Activated CD4-positive, alpha-beta T cell treated with anti-CD3 and anti-CD28 coated beads for 48 hours (primary cell): ENCODE data around the gene ASB2.

Source experiments
- DNase-seq: peaks from one replicate; pipeline ENCODE4 v3.0.0-alpha.2; 2020

The ASB2 gene

DNA sequence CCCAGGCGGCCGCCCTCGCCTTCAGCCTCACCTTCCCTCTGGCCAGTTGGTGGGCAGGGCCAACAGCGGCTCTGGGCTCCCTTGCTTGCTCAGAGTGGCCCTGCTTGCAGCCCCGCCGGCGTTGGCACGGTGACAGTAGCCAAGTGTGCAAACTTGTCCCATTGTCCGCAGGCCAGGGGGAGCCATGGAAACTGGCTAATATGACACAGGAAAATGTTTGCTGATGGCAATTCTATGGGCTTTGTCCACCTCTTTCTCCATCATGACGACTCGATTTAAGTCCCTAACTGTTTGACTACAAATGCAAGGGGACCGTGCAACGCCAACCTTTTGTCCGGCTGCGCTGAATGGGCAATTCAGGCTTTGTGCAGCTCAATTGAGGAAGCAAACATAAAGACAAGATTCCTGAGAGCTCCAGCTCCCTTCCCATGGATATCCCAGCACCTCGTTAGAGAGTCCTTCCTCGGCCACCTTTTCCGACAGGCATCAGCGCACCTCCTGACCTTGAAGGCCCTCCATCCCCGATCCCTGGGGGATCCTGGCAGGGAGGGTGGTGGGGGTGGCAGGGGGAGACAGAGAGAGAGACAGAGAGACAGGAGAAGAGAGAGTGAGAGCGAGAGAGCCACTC, 50.0 kb downstream of the ASB2 start:
- no peak for DNase-seq

DNA sequence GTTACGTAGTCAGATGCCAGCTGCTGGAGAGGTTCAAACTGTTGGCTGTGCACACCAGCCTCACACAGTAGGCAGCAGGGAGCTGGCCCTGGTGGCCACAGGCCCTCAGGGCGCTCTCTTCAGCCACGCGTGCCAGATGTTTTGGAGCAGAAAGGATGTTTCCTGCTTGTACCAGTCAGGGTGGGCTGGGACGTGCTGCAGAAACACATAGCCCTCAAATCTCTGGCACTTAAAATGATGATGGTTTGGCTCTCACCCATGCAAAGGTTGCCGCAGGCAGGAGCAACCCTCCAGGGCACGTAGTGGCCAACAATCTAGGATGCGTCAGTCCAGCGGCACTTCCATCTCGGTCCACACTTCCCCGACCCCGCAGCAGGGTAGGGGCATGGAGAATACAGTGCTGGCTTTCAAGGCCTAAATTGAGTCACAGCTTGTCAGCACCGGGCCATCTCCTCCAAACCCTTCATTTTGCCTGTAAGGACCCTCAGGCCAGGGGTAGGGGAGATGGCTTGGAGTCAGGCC, 50.9 kb downstream of the ASB2 start:
- DNase-seq = no peak

DNA sequence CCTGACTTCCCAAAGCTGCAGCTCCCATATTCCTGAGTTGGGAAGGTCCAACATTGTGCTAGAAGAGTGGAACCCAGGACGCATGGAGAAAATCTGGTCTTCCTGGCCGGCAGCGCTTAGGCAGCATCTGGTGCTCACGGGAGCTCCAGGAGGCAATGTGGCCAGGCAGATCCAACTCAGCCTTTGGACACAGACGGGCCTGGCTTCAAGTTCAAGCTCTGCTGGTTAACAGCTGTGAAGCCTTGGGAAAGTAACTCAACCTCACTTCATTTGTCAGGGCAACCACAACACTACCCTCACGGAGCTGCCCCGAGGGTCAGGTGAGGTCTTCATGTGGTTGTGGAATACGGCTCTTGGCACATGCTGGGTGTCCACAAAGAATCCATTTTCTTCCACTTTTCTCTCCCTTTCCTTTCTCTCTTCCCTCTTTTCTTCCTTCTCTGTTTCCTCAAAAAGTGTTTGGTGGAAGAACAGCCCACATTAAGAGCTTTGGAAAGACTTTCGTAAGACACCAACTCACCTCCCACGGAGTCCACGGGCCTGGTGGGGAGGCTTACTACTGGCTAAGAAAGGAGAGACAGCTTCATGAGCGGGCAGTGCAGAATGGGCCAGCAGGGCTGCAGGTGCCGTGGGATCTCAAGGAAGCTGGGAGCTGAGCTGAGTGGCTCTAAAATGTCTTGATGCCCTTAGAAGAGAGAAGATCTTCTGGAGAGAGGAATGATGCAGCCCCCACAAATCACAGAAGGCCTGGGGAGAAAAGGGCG, 51.6 kb downstream of the ASB2 start:
- DNase-seq = no peak

DNA sequence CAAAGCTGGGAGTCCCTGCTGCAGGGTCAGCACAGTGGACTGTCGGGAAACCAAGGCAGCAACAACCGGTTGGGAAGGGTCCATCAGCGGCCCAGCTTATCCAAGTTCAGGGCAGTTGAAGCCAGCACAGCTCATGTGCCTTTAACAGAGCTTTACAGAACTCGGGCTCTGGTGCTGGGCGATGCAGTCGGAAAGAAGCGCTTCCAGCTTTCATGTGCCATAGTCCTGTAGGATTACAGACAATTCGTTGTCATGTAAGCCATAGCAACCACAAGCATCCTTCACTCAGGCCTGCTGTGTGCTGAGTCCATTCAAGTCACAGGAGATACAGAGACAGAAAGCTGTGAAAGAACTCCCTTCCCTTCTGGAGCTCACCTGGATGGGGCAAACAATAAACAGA, 52.7 kb downstream of the ASB2 start:
- DNase-seq = no peak

DNA sequence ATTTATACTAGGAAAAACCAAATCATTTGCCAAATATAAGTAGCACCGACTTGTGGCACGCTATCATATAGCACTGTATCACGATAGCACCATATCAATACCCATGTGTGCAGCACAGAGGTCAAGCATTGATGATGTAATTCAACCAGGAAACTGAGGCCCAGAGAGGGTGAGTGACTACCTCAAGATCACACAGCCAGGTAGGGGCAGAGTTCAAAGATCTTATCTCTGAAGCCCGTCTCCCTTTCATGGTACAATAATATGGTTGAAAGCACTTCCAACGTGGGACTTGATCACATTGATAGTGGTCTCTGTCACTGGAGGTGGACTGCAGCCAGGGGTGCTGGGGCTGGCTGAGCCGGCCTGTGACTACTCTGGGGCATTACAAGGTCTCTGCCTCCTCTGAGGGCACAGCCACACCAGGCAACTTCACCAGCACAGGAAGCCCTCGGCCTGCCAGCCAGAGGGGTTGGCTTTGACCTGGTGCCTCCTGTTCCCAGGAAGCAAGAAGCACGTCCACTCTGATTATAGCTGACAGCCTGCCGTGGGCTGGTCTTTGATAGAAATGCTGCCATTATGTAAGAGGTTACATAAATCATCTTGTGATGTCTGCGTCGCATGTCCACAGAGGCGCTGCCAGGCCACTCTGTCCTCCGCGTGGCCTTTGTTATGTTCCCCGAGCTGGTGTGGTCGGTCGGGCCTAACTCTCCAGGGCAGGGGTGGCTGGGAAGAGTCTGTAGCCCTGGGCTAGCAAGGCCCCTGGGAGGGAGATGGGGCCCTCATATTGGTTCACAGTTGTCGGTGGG, 55.2 kb downstream of the ASB2 start:
- DNase-seq = no peak

DNA sequence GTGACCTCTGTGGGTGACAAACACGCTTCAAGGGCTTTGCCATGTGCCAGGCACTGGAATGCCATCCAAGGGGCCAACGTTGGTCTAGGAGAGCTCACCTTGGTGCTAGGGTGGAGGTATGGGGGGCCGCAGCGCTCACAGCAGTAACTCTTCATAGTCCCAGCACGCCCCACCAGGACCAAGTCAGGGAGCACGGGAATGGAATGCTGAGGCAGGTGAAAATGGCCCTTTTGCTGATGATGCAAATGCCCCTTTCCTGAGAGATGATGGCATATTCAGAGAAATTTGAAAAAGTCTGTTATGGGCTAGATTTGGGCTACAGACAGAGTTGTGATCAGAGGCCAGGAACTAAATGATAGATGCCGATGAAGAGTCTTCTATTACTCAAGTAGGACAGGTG, 59.2 kb downstream of the ASB2 start:
- DNase-seq = no peak

DNA sequence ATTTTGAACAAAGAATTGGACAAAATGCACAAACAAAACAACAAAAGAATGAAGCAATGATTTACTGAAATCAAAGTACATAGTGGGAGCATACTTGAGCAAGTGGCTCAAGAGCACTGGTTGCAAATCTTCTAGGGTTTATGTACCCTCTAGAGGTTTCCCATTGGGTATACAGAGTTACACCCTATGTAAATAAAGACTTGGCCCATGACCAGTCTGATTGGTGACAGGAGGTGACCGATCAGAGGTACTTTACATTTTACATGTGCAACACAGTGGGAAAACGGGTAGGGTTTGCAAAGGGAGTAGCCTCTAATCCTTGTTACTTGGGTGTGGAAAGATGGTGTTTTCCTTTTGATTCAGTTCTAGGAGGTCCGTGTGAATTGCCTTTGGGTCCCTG, 59.9 kb downstream of the ASB2 start:
- no peak for DNase-seq

DNA sequence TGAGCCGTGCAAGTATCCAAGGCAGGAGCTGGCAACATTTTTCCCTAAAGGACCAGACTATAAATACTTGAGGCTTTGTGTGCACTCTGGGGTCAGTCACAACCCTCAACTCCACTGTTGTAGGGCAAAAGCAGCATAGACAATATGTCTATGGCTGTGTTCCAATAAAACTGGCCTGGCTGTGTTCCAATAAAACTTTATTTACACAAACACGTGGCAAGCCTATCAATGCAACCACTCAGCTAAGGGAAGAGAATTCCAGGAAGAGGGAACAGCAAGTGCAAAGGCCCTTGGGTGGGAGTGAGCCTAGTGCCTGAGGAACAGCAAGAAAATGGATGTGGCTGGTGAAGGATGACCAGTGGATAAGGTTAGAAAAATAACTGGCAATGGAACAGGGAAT, 60.6 kb downstream of the ASB2 start:
- DNase-seq = no peak

DNA sequence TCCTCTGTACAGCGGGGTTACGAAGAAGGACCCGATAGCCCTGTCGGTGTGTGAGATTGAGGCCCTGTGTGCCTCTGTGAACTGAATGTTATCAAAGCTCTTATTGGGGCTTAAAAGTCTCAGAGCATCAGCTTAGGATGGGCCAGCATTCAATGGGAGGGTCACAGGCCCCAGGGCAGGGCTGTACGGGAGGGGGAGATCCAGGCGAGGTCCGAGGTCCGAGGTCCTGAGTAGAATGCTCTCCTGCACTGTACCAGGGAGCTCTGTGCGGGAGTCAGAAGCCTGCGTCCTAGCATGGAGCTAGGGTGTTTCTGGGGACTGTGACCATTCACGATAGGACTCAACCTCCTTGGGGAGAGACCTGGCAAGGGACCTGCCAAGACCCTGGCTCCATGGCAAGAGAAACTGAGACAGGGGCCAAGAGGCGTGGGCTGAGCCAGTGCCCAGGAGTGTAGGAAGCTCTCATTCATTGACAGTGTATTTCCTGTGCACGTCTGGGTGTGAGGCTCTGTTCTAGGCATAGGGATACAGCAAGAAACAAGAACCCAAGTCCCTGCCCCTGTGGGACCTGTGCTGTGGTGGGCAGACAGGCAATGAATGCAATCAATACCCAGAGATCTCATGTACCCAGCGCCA, 61.2 kb downstream of the ASB2 start:
- DNase-seq = no peak

DNA sequence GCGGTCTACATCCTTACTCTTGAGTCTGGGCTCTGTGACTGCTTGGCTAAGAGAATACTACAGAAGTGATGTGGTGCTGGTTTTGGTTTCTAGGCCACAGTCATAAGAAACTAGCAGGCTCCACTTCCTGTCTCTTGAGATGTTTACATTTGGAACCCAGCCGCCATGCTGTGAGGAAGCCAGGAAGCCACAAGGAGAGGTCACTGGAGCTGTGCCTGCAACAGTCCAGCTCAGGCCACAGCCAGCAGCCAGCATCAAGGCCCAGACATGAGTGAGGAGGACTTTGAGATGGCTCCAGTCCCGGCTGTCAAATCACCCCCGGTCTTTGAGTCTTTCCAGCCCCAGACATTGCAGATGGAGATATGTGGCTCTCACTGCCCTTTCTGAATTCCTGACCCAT, 62.1 kb downstream of the ASB2 start:
- peak; percentile 24 for DNase-seq

DNA sequence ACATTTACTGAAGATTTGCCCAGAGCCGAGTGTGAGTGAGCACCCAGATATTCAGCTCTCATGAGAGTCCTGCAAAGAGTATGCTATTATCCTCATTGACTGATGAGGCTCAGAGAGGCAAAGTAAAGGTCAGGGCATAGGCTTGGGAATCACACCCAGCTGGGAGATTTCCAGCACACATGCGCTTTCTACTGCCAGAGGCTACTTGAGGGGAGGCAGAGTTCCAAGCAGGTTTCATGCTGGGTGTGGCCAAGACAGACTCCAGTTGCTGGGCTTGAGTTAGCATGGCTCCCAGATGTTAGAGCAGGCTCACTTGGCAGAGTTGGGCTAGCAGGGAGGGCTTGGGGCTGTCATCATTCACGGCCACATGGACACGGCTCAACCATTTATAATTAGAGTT, 63.6 kb downstream of the ASB2 start:
- DNase-seq = no peak

DNA sequence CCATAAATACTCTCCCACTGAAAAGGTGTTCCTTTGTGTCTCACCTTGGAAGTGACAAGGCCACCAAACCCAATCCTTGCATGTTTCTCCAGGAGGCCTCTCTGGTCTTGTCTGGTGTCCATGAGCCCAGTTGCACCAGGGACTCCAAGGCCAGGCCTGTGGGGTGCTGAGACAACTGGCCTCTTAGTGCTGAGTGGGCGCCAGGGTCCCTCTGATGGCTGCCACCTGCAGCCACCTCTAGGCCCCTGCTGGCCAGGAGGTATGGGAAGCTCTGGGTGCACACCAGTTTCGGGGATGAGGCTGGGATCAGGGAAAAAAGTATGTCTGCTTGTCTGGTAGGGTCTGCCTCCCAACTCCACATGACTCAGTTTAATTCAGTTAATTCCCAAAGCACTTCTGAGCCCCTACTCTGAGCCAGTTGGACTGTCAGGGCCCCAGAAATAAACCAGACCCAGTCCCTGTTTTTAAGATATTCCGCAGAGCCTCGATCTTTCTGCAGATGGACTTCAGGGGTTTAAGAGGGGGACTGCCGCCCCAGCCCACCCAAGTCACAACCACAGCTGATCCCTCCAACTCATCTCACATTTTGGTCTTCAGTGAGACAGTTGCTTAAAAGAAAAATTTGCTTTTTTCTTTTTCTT, 64.3 kb downstream of the ASB2 start:
- DNase-seq = no peak

DNA sequence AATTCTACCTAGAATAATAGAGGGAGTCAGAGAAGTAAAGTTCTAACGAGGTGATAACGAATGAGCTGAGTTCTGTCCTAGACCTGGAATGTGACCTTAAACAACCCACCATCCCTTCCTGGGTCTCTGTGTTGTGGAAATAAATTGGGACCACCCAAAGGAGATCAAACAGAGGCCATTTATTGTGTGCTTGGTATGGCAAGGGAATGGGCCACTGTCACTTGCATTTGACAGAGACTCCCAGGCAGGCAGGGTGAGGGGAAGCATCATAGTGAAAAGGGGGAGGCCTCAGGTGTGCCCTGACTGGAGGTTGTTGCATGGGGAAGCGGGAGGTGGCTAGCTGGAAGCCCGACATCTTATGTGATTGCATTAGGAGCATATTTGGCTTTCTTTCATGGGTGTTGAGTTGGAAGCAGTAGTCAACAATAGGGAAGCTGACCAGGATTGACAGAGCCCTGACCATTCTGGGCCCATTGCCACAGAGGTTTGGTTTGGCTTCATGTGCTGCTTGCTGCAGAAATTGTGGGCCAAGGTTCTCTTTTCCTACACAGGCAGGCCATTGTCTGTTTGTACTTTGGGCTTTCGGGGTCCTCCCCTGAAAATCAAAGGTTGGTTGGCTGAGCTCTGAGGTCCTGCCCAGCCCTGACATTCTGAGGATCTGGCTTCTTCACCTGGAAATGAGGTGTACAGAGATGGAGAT, 66.8 kb downstream of the ASB2 start:
- no peak for DNase-seq

DNA sequence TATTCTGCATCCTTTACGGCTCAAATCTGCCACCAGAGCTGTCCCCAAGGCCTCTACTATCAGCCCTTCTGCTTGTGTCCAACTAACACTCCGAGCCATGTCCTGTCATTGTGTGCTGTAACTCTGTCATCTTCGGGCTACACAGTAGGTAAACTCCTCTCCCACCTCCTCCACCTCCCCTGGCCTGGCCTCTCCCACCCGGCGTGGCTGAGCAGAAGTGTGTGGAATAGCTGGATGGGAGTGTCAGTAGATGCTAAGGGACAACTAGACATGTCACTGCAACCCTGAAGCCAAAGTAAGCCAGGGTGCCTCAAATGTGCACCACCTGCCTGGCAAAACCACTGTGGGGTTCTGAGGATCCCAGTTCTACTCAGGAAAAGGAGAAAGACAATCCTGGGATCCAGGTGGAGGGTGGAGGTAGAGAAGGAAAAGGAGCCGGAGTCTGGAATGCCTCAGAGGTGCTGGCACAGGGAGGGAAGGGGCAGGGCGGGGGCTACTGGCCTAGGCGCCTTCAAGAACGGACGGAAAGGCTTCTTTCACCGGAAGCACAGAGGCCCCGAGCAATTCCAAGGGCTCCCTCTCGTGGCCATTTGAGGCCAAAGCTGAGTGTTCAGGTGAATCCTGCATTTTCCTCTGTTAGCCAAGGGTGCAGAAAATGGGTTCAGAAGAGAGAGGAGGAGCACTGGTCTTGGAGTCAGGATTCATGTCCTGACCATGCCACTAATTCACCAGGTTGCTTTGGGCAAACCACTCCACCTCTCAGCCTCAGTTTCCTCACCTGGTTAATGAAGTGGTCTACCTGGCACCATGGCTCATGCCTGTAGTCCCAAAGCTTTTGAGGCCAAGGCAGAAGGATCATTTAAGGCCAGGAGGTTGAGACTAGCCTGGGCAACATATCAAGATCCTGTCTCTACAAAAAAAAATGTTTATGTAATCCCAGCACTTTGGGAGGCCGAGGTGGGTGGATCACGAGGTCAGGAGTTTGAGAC, 69.7 kb downstream of the ASB2 start:
- peak; percentile 81 for DNase-seq

DNA sequence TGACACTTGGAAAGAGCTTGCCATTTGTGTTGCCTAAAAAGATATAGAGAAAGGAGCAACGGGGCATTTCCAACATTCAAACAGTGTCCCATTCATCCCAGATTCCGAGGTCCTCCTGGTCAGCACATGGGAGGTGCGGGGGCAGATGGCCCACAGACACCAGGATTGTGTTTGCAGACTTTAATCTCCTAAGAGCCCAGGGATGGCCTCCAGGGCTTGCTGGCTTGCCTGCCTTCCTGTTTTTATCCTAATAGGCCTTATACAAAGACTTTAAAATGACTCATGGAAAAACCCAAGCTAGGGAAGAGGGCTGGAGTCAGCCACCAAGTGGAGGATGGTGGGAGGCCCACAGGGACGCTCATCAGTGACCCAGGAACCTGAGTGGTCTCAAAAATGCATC, 70.7 kb downstream of the ASB2 start:
- DNase-seq = no peak

DNA sequence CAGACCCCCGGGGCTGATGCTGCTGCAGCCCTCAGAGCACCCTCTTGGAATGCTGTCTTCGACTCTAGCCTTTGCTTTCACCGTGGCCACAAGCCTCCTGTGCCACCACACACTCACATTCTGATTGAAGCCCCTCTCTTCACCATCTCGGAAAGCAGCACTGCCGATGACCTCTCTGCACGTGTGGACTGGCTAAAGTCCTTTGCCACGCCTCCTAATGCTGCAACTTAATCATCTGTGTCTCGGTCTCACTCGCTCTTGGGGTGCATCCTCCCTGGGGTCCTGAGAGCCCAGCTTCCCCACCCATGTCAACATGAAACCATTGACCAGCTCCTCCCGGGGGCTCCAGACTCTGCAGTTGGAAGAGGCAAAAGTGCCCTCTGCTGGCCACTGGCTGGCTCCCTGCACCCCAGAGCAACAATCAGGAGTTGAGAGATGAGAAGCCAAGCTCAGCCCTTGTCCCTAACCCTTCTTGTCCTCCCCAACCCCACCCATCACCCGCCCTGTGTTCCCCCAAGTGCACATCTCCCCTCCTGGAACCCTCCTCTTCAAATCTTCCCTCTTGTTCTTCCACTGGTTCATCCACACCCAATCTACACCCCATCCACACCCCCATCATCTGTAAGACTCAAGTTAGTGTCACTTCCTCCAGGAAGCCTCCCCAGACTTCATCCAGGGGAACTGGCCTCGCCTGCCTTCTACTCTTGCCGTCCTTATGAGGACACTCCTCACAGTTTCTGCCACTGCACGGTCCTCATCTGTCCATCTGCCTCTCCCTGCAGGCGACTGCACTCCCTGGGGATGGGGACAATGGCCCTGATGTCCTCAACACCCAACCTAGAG, 72.8 kb downstream of the ASB2 start:
- no peak for DNase-seq

DNA sequence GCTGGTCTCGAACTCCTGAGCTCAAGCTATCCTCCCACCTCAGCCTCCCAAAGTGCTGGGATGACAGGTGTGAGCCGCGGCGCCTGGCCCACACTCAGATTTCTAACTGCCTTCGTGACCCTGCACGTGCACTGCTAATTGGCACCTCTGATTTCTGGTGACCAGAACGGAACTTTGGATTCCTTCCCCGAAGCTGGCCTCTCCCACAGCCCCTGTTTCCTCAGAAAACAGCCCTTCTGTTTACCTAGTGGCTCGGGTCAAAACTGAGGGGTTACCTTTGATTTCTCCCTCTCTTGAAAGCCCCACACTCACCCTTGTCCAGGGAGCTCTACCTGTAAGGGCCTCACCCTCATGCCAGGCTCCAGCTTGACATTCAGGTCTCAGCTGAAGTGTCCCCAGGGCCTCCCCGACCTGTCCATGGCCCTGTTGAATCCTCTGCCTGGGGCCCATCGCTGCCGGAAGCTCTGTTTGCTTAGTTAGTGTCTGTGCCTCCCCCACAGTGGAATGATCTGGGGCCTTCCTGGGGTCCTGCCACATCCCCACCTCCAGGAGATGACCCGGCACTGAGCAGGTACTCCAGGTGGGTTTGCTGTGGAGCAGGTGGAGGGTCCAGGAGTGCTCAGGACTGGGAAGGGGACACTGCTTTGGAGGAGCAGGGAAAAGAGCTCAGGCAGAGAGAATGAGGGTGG, 73.6 kb downstream of the ASB2 start:
- no peak for DNase-seq

DNA sequence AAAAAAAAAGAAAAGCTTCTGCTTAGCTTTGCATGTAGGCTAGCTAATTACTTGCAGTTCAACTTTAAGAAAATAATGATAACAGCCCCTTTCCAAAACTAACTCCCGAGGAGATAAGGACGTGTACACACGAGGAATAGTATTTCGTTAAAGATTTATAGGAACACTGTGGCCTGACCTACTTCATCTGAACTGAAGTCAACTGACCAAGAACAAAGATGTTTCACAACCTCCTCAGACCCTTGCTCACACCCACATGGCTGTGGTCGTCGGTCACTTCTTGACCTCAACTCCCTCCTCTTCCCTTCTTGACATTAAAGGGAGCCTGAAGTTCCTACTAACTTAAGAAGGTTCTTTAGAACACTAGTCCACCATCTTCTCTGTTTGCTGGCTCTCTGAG, 74.6 kb downstream of the ASB2 start:
- no peak for DNase-seq

DNA sequence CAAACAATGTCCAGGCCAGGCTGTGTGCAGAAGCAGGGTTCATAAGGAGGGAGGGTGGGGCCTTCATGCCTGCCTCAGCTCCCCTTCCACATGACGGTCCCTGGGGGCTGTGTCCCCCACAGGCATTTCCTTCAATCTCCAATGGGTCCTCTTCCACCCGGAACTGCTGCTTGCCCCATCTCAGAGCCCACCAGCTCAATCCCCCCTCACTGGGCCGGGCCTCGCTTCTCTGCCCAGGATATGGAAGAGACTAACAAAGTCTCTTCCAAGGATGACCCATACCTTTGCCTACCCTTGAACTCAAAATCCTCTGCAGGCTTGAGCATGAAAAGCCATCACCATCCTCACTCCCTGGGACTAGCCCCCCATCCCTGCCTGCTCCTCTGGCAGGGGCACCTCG, 77.6 kb downstream of the ASB2 start:
- DNase-seq = no peak
